ENCODE results near the gene PER2.

The PER2 gene

DNA sequence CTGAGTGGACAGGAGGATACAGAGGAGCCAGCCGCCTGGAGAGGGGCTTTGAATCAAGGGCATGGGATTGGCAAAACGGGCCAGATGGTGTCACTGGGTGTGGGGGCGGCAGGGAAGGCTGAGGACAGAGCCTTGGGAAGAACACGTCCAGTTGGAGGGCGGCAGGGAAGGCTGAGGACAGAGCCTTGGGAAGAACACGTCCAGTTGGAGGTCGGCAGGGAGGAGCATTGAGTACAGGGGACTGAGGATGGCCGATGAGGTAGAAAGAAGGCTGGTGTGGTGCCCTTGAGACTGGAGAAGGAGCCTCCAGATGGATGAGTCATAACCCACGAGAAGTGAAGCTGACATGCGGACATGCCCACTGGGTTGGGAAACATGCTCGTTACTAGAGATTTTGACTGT is 53.1 kb downstream of the PER2 start:
- no peak for TF ChIP-seq CTCF (conservative IDR thresholded peaks at IDR 0.05)
- H3K27ac ChIP-seq: no peak overlapping the region

- TF ChIP-seq CTCF (conservative IDR thresholded peaks at IDR 0.05): no peak
- H3K27ac ChIP-seq: no peak overlapping the region
These were observed 54.8 kb downstream of the PER2 start for GRCh38 chr2:238233625-238234024.

- no peak for TF ChIP-seq CTCF (conservative IDR thresholded peaks at IDR 0.05)
- no peak overlapping the region for H3K27ac ChIP-seq
These were observed 56.6 kb downstream of the PER2 start for GRCh38 chr2:238231809-238232208.

GRCh38 chr2:238231251-238231793 is 57.1 kb downstream of the PER2 start:
- TF ChIP-seq CTCF (conservative IDR thresholded peaks at IDR 0.05): no peak
- H3K27ac ChIP-seq: no peak overlapping the region

GRCh38 chr2:238230699-238231098 is 57.7 kb downstream of the PER2 start:
- no peak overlapping the region for H3K27ac ChIP-seq
- no peak for TF ChIP-seq CTCF (conservative IDR thresholded peaks at IDR 0.05)

GRCh38 chr2:238228700-238229099 is 59.7 kb downstream of the PER2 start:
- H3K27ac ChIP-seq: no peak overlapping the region
- no peak for TF ChIP-seq CTCF (conservative IDR thresholded peaks at IDR 0.05)

DNA sequence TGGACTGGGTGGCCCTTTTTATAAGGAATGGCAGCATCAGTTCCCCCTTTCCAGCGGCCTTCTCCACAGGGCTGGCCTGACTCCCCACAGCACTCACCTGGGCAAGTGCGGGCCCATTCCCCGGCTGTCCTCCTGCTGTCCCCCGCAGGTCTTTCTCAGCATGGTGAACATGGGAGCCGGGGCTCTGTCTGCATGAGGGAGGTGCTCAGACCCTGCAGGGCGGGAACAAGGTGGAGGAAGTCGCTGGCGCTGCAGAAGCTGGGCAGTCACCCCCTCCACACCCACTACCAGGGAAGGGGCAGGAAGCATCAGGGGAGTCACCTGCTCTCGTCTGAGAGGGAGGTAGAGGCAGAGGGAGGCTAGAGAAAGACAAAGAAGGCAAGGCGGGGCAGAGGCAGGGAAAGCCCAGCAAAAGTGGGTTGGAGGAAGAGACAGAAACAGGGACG is 60.8 kb downstream of the PER2 start:
- H3K27ac ChIP-seq: no peak overlapping the region
- no peak for TF ChIP-seq CTCF (conservative IDR thresholded peaks at IDR 0.05)

All from VCaP (cell line).